ENCODE data around the gene EIF3K.

The EIF3K gene

GRCh38 chr19:38684078-38684861 lies 65.3 kb downstream of the EIF3K start:
- peak in 1 of 2 donors; percentile 59 for DNase-seq (ENCODE audit: low read depth in 2 of 2)

- DNase-seq (ENCODE audit: low read depth in 2 of 2), result no peak
Measured at GRCh38 chr19:38684862-38685665, 66.1 kb downstream of the EIF3K start.

GRCh38 chr19:38685666-38686529 lies 66.9 kb downstream of the EIF3K start:
- no peak for DNase-seq (ENCODE audit: low read depth in 2 of 2)

GRCh38 chr19:38686530-38686888 lies 67.5 kb downstream of the EIF3K start:
- DNase-seq (ENCODE audit: low read depth in 2 of 2), result peak in 1 of 2 donors; percentile 32
